Endodermal cell (in vitro differentiated cells): ENCODE results near the gene NAALADL2. TPM values are rescaled to one million over a fixed set of nuclear protein-coding genes. Genes with fewer than 3 reads are reported as not detected.

ENCODE experiments used
- DNase-seq: peaks from one replicate; pipeline ENCODE4 v3.0.0-alpha.2; 2017
- H3K27ac ChIP-seq: 2 replicates; pipeline ENCODE4 v1.5.1; 2013; ENCODE audit warnings: mild to moderate bottlenecking, low read depth, low read length, moderate library complexity
- H3K27me3 ChIP-seq: 2 replicates; pipeline ENCODE4 v1.6.1; 2013; ENCODE audit warnings: mild to moderate bottlenecking, low read length, moderate library complexity; ENCODE audit not compliant: insufficient read depth, control insufficient read depth, poor library complexity, severe bottlenecking
- H3K36me3 ChIP-seq: 2 replicates; pipeline ENCODE4 v1.7.0; 2013; ENCODE audit warnings: mild to moderate bottlenecking, low read length, moderate library complexity; ENCODE audit not compliant: control insufficient read depth, insufficient read depth
- H3K4me1 ChIP-seq: one replicate; pipeline ENCODE4 v1.7.0; 2013; ENCODE audit warnings: low read length; ENCODE audit not compliant: control insufficient read depth, insufficient read depth
- H3K4me3 ChIP-seq: 2 replicates; pipeline ENCODE4 v1.5.1; 2013; ENCODE audit warnings: mild to moderate bottlenecking, low read length, moderate library complexity
- H3K9ac ChIP-seq: 2 replicates; pipeline ENCODE4 v1.6.1; 2013; ENCODE audit warnings: mild to moderate bottlenecking, low read length, moderate library complexity; ENCODE audit not compliant: poor library complexity, severe bottlenecking; ENCODE audit errors: extremely low read depth
- H3K9me3 ChIP-seq: 2 replicates; pipeline ENCODE4 v1.6.1; 2013; ENCODE audit warnings: mild to moderate bottlenecking, low read length, moderate library complexity; ENCODE audit not compliant: control insufficient read depth
- H3K27ac Mint-ChIP-seq: 2 replicates; pipeline ENCODE4 v1.8.0; 2020; ENCODE audit warnings: mixed read lengths
- H3K27me3 Mint-ChIP-seq: 2 replicates; pipeline ENCODE4 v1.8.0; 2021; ENCODE audit warnings: mild to moderate bottlenecking, mixed read lengths; ENCODE audit not compliant: insufficient read depth
- H3K36me3 Mint-ChIP-seq: 2 replicates; pipeline ENCODE4 v1.8.0; 2020; ENCODE audit warnings: low read depth, mixed read lengths
- H3K4me1 Mint-ChIP-seq: 2 replicates; pipeline ENCODE4 v1.8.0; 2020; ENCODE audit warnings: mixed read lengths
- H3K4me3 Mint-ChIP-seq: 2 replicates; pipeline ENCODE4 v1.8.0; 2020; ENCODE audit warnings: mild to moderate bottlenecking, moderate library complexity, mixed read lengths
- H3K9me3 Mint-ChIP-seq: 2 replicates; pipeline ENCODE4 v1.8.0; 2020; ENCODE audit warnings: mild to moderate bottlenecking, mixed read lengths
- CTCF ChIP-seq: fragments of 200-600 bp; sonication (generic); conservative IDR thresholded peaks from 2 replicates; pipeline ENCODE4 v1.5.0; 2021; ENCODE audit warnings: antibody characterized with exemption, mild to moderate bottlenecking
- WGBS, 2 experiments: methylation state at CpG; one replicate each; pipeline versions ENCODE4 v1.1.5 to v1.1.7; 2013; ENCODE audit warnings: missing lambda C conversion rate in 2 of 2, mixed read lengths in 1 of 2; ENCODE audit not compliant: insufficient coverage in 1 of 2, insufficient read length in 1 of 2; 5-methylcytosine and 5-hydroxymethylcytosine counted together
- total RNA-seq, 2 donors: library from RNA; stranded (reverse); fragmentation: NEBNext Ultra II Directional in 1 of 2; extraction: Animal tissue kit (Norgen Biotek cat#: 25700) in 1 of 2; gene quantifications; 2 replicates in 1 of 2; 3 replicates in 1 of 2; pipeline ENCODE4 v1.2.1, GENCODE V29; 2021

The NAALADL2 gene
- total RNA-seq, 2 donors from 2014 or later: 1.6 to 1.8 TPM

DNA sequence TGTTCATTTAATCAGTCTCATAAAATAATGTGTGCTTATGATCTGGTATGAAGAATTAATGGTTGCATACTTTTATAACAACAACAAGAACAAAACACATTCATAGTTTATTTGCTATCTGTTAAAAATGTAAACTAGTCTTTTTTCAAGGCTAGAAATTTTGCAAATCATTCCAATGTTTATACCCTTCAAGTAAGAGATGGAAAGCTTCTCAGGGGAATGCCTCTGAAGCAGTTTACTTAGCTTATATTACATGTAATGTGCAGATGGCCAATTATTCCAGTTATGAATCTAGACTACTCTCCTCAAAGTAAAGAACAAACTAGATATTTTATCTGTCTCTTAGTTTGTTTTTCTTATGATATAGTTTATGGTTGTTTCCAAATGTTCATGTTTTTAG, 575.4 kb downstream of the NAALADL2 start:
- Histone ChIP-seq H3K9ac (no peak overlapping the region), H3K27ac (no peak overlapping the region), H3K4me1 (no peaks in the 10 kb centered on the region), H3K4me3 (no peak overlapping the region), H3K36me3 (no peaks in the 10 kb centered on the region), H3K27me3 (no peaks in the 10 kb centered on the region), H3K9me3 (peaks cover 10% of the 10 kb centered on the region)
- H3K4me3 Mint-ChIP-seq: no peak overlapping the region
- H3K36me3 Mint-ChIP-seq: peaks cover 2% of the 10 kb centered on the region
- H3K27me3 Mint-ChIP-seq: no peaks in the 10 kb centered on the region
- peaks cover 8% of the 10 kb centered on the region for H3K9me3 Mint-ChIP-seq
- TF ChIP-seq CTCF: no peak
- H3K4me1 Mint-ChIP-seq: no peaks in the 10 kb centered on the region
- no peak for DNase-seq
- H3K27ac Mint-ChIP-seq: no peak overlapping the region

DNA sequence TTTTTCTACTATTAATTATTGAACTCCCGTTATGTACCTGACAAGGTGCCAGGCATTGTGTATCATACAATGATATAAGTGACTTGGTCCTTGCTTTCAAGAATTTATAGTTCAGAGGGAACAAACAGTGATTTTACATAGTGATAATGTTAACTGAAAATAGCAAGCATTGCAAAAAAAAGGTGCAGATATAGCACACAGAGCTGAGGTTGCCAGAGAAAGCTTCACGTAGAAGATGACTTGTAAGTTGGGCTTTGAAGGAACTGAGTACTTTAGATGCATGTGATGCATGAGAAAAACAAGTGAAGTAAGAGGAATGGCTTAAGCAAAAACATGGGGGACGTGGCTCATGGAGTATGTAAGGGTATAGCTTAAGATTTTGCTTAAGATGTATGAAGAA, 584.5 kb downstream of the NAALADL2 start:
- no peak for DNase-seq
- no peak for TF ChIP-seq CTCF
- no peak overlapping the region for H3K9ac ChIP-seq
- Mint-ChIP-seq H3K27ac (no peak overlapping the region), H3K36me3 (peaks cover 4% of the 10 kb centered on the region), H3K27me3 (no peaks in the 10 kb centered on the region), H3K9me3 (peaks cover 14% of the 10 kb centered on the region), H3K4me1 (peaks cover 4% of the 10 kb centered on the region), H3K4me3 (no peak overlapping the region)
- WGBS, 2 experiments: 94 to 100% methylated on average over 2 to 3 of the region's 3 CpGs
- no peak overlapping the region for H3K4me3 ChIP-seq
- no peaks in the 10 kb centered on the region for H3K36me3 ChIP-seq
- H3K27me3 ChIP-seq: no peaks in the 10 kb centered on the region
- H3K27ac ChIP-seq: no peak overlapping the region
- H3K4me1 ChIP-seq: no peaks in the 10 kb centered on the region
- H3K9me3 ChIP-seq: peaks cover 14% of the 10 kb centered on the region

GRCh38 chr3:175445741-175446140, 586.6 kb downstream of the NAALADL2 start:
- no peaks in the 10 kb centered on the region for H3K4me1 ChIP-seq
- H3K27ac ChIP-seq: no peak overlapping the region
- Mint-ChIP-seq H3K27ac (no peak overlapping the region), H3K4me3 (no peak overlapping the region), H3K4me1 (peaks cover 4% of the 10 kb centered on the region), H3K9me3 (no peaks in the 10 kb centered on the region), H3K36me3 (no peaks in the 10 kb centered on the region), H3K27me3 (no peaks in the 10 kb centered on the region)
- 98% methylated on average over 3 of the region's 3 CpGs; no CpG with 5 or more reads in 1 of the 2 experiments for WGBS, 2 experiments
- TF ChIP-seq CTCF: no peak
- H3K27me3 ChIP-seq: no peaks in the 10 kb centered on the region
- no peak for DNase-seq
- no peak overlapping the region for H3K4me3 ChIP-seq
- H3K36me3 ChIP-seq: no peaks in the 10 kb centered on the region
- H3K9me3 ChIP-seq: peaks cover under 1% of the 10 kb centered on the region
- no peak overlapping the region for H3K9ac ChIP-seq
